Fibroblast of lung (primary cell): ENCODE measurements around the gene MESD.

Experiments used
- EZH2 ChIP-seq: IDR thresholded peaks from 2 replicates; pipeline ENCODE4 v1.5.1; 2012; ENCODE audit warnings: low read length, control low read depth, mild to moderate bottlenecking; ENCODE audit errors: missing control alignments
- TF ChIP-seq, protein P1 (sequence below), 2 donors: IDR thresholded peaks in 1 of 2; conservative IDR thresholded peaks in 1 of 2; 1 replicate in 1 of 2; 2 replicates in 1 of 2; pipeline ENCODE4 v1.5.1; 2011 to 2012; ENCODE audit warnings: low read length in 2 of 2, control low read depth in 1 of 2, inconsistent platforms in 1 of 2, low read depth in 1 of 2, mild to moderate bottlenecking in 1 of 2

DNA sequence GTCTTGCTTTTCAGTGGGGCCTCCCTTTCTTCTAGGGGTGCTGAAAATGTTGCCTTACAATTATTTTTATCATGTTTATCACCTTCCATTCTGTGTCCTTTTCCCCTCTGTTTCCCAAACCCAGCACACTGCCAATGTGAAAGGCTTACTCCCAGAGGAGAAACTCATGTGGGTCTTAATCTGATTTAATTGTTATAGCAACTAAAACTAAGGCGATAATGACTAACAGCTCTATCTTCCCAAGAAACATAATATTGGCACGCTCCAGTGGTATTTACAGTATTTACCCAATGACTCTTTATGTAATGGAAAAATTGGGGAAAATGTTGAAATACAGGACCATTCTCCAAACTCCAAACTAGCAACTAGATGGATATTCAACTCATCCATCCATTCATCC lies 58.4 kb downstream of the MESD start:
- TF ChIP-seq, protein P1, sequence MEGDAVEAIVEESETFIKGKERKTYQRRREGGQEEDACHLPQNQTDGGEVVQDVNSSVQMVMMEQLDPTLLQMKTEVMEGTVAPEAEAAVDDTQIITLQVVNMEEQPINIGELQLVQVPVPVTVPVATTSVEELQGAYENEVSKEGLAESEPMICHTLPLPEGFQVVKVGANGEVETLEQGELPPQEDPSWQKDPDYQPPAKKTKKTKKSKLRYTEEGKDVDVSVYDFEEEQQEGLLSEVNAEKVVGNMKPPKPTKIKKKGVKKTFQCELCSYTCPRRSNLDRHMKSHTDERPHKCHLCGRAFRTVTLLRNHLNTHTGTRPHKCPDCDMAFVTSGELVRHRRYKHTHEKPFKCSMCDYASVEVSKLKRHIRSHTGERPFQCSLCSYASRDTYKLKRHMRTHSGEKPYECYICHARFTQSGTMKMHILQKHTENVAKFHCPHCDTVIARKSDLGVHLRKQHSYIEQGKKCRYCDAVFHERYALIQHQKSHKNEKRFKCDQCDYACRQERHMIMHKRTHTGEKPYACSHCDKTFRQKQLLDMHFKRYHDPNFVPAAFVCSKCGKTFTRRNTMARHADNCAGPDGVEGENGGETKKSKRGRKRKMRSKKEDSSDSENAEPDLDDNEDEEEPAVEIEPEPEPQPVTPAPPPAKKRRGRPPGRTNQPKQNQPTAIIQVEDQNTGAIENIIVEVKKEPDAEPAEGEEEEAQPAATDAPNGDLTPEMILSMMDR (conservative IDR thresholded peaks at IDR 0.05 in 1 of 2, IDR thresholded peaks at IDR 0.05 in 1 of 2; ENCODE audit: low read depth in 1 of 2, low read length in 2 of 2) = no peak
- TF ChIP-seq EZH2 = no peak
